Memory B cell (primary cell): Measurements from ENCODE around the gene SLCO1B3.
"Not testable (repeated sequence)": the region's sequence is repeated elsewhere in the genome, so short reads cannot be mapped to it uniquely, and the experiment has no call there.

Experiments
- ATAC-seq: fragments of 150-1000 bp; cut with Tn5 transposase; 2 replicates; pipeline ENCODE4 v1.10.0; 2021; ENCODE audit warnings: low read depth, mild to moderate bottlenecking, moderate library complexity
- DNase-seq, 2 donors: peaks; one replicate each; pipeline ENCODE4 v3.0.0; 2022; ENCODE audit warnings: low spot score in 2 of 2
- H3K27ac Mint-ChIP-seq: one replicate; pipeline ENCODE4 v1.8.0; 2022; ENCODE audit warnings: mild to moderate bottlenecking, moderate library complexity, mixed read lengths
- H3K27me3 Mint-ChIP-seq: one replicate; pipeline ENCODE4 v1.8.0; 2022; ENCODE audit warnings: mixed read lengths
- H3K36me3 Mint-ChIP-seq: one replicate; pipeline ENCODE4 v1.8.0; 2022; ENCODE audit warnings: mild to moderate bottlenecking, mixed read lengths
- H3K4me1 Mint-ChIP-seq: one replicate; pipeline ENCODE4 v1.8.0; 2022; ENCODE audit warnings: mixed read lengths
- H3K4me3 Mint-ChIP-seq: one replicate; pipeline ENCODE4 v1.8.0; 2022; ENCODE audit warnings: mild to moderate bottlenecking, moderate library complexity, mixed read lengths
- H3K9me3 Mint-ChIP-seq: one replicate; pipeline ENCODE4 v1.8.0; 2022; ENCODE audit warnings: mixed read lengths

SLCO1B3 gene, protein sequence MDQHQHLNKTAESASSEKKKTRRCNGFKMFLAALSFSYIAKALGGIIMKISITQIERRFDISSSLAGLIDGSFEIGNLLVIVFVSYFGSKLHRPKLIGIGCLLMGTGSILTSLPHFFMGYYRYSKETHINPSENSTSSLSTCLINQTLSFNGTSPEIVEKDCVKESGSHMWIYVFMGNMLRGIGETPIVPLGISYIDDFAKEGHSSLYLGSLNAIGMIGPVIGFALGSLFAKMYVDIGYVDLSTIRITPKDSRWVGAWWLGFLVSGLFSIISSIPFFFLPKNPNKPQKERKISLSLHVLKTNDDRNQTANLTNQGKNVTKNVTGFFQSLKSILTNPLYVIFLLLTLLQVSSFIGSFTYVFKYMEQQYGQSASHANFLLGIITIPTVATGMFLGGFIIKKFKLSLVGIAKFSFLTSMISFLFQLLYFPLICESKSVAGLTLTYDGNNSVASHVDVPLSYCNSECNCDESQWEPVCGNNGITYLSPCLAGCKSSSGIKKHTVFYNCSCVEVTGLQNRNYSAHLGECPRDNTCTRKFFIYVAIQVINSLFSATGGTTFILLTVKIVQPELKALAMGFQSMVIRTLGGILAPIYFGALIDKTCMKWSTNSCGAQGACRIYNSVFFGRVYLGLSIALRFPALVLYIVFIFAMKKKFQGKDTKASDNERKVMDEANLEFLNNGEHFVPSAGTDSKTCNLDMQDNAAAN

DNA sequence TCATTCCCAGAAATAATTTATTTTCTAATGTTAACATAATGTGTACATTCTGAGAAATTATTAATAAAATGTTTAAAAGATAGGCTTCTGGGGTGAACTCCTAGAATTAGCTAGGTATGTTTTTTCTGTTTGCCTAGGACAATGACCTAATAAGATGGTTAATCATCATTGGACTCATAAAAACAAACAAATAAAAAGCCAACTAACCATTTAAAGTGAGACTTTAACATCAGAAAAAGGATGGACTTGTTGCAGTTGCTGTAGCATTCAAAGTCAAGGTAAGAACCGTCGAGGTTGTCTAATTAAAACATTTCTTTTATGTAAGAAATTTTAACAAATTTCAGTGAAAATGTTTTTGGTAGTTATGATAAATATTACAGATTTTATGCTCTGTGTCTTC, at the start of gene SLCO1B3:
Gene SLCO1B3 (plus strand): TSS at position 219 of the 400 bp plus-strand sequence. CDS start 5,034 bp downstream, outside the sequence.
- no peak for DNase-seq
- no peak within 1 kb of the TSS for H3K27ac Mint-ChIP-seq
- no peaks in the 10 kb centered on the region for H3K27me3 Mint-ChIP-seq
- H3K36me3 Mint-ChIP-seq, result no peaks in the 10 kb centered on the region
- H3K4me1 Mint-ChIP-seq, result no peaks in the 10 kb centered on the region
- H3K9me3 Mint-ChIP-seq, result no peaks in the 10 kb centered on the region
- ATAC-seq, result no peak
- no peak within 1 kb of the TSS for H3K4me3 Mint-ChIP-seq

DNA sequence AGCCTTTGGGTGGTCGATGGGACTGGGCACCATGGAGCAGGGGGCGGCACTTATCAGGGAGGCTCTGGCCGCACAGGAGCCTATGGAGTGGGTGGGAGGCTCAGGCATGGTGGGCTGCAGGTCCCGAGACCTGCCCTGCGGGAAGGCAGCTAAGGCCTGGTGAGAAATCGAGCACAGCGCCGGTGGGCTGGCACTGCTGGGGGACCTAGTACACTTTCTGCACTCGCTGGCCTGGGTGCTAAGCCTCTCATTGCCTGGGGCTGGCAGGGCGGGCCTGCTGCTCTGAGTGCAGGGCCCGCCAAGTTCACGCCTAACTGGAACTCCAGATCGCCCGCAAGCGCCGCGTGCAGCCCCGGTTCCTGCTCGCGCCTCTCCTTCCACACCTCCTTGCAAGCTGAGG, 33.1 kb upstream of the SLCO1B3 start:
- Mint-ChIP-seq H3K27ac (no peak overlapping the region), H3K4me1 (no peaks in the 10 kb centered on the region), H3K27me3 (no peaks in the 10 kb centered on the region), H3K4me3 (no peak overlapping the region), H3K9me3 (peaks cover 11% of the 10 kb centered on the region), H3K36me3 (no peaks in the 10 kb centered on the region)
- DNase-seq, result no peak
- ATAC-seq, result no peak

GRCh38 chr12:20778969-20779368, 31.5 kb upstream of the SLCO1B3 start:
- Mint-ChIP-seq H3K9me3 (peaks cover 11% of the 10 kb centered on the region), H3K4me3 (no peak overlapping the region), H3K27ac (no peak overlapping the region), H3K4me1 (no peaks in the 10 kb centered on the region), H3K27me3 (no peaks in the 10 kb centered on the region), H3K36me3 (no peaks in the 10 kb centered on the region)
- DNase-seq (no peak), ATAC-seq (no peak)

GRCh38 chr12:20779971-20780370, 30.5 kb upstream of the SLCO1B3 start:
- not testable (repeated sequence) for H3K4me3 Mint-ChIP-seq, H3K27me3 Mint-ChIP-seq, H3K27ac Mint-ChIP-seq, ATAC-seq, H3K36me3 Mint-ChIP-seq, H3K4me1 Mint-ChIP-seq, DNase-seq
- H3K9me3 Mint-ChIP-seq, result peaks cover 13% of the 10 kb centered on the region

- H3K9me3 Mint-ChIP-seq, result peaks cover 12% of the 10 kb centered on the region
- not testable (repeated sequence) for H3K27me3 Mint-ChIP-seq, H3K4me3 Mint-ChIP-seq, DNase-seq, H3K4me1 Mint-ChIP-seq, H3K36me3 Mint-ChIP-seq, ATAC-seq, H3K27ac Mint-ChIP-seq
These were observed 26.6 kb upstream of the SLCO1B3 start for GRCh38 chr12:20783796-20784357.

- H3K27ac Mint-ChIP-seq, result no peak overlapping the region
- ATAC-seq (no peak), DNase-seq (no peak)
- no peaks in the 10 kb centered on the region for H3K27me3 Mint-ChIP-seq
- H3K4me3 Mint-ChIP-seq, result no peak overlapping the region
- peaks cover 8% of the 10 kb centered on the region for H3K9me3 Mint-ChIP-seq
- no peaks in the 10 kb centered on the region for H3K36me3 Mint-ChIP-seq
- no peaks in the 10 kb centered on the region for H3K4me1 Mint-ChIP-seq
These were observed 17.5 kb upstream of the SLCO1B3 start for GRCh38 chr12:20792971-20793370.

DNA sequence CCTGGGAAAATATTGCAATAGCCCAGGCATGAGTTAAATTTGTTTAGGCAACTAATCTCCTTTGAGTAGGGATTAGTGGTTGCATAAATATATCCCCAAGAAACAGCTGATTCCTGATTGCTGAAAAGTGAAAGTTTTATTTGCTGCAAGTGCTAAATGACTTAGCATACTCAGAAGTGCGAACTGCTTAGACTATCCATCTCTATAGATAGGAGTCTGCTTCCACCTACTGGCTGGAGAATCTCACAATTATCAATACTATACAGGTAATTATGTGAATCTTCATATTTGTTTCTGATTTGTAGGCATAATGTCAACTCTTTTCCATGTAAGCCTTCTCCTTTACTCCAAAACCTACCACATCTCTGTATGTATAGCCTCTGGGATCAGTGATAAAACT, 12.0 kb upstream of the SLCO1B3 start:
- no peak for DNase-seq
- Mint-ChIP-seq H3K27ac (no peak overlapping the region), H3K36me3 (no peaks in the 10 kb centered on the region), H3K27me3 (no peaks in the 10 kb centered on the region), H3K4me3 (no peak overlapping the region), H3K4me1 (no peaks in the 10 kb centered on the region), H3K9me3 (peaks cover 2% of the 10 kb centered on the region)
- ATAC-seq, result no peak

DNA sequence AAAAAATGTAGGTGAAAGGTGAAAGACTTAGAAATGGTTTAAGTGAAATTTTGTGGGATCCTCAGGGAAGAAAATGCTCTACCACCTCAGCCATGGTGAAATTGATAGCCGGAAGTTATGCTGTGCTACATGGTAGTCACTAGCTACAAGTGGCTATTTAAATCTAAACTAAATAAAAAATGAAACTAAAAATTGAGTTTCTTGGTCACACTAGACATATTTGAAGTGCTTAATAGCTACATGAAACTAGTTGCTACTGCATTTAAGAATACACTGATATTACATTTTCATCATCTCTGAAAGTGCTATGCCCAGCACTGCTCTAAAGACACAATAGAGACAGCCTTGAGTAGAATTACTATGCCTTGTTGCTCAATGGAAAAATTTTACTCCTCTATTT, 10.3 kb upstream of the SLCO1B3 start:
- Mint-ChIP-seq H3K27ac (no peak overlapping the region), H3K36me3 (no peaks in the 10 kb centered on the region), H3K4me1 (no peaks in the 10 kb centered on the region), H3K27me3 (no peaks in the 10 kb centered on the region), H3K4me3 (no peak overlapping the region), H3K9me3 (no peaks in the 10 kb centered on the region)
- ATAC-seq (no peak), DNase-seq (no peak)

DNA sequence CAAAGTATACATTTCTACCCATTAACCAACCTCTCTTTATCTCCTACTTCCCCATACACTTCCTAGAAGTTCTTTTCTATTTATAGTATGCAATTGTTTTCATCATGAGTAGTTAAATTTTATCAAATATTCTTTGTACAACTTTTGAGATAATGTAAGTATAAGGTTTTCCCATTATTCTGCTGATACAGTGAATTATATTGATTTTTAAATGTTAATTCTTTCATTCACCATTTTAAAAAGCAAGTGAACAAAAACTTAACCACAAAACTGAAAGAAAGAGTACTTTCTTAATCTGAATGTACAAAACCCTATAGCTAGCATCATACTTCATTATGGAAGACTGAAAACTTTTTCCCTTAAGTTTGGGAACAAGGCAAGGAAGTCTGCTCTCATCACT, 9.5 kb upstream of the SLCO1B3 start:
- no peak overlapping the region for H3K27ac Mint-ChIP-seq
- no peaks in the 10 kb centered on the region for H3K9me3 Mint-ChIP-seq
- no peaks in the 10 kb centered on the region for H3K4me1 Mint-ChIP-seq
- no peaks in the 10 kb centered on the region for H3K36me3 Mint-ChIP-seq
- DNase-seq, result no peak
- no peaks in the 10 kb centered on the region for H3K27me3 Mint-ChIP-seq
- no peak for ATAC-seq
- no peak overlapping the region for H3K4me3 Mint-ChIP-seq

- Mint-ChIP-seq H3K27ac (no peak overlapping the region), H3K9me3 (no peaks in the 10 kb centered on the region), H3K4me3 (no peak overlapping the region), H3K4me1 (no peaks in the 10 kb centered on the region), H3K27me3 (no peaks in the 10 kb centered on the region), H3K36me3 (no peaks in the 10 kb centered on the region)
- ATAC-seq (no peak), DNase-seq (no peak)
These were observed 4.6 kb upstream of the SLCO1B3 start for GRCh38 chr12:20805921-20806320.

DNA sequence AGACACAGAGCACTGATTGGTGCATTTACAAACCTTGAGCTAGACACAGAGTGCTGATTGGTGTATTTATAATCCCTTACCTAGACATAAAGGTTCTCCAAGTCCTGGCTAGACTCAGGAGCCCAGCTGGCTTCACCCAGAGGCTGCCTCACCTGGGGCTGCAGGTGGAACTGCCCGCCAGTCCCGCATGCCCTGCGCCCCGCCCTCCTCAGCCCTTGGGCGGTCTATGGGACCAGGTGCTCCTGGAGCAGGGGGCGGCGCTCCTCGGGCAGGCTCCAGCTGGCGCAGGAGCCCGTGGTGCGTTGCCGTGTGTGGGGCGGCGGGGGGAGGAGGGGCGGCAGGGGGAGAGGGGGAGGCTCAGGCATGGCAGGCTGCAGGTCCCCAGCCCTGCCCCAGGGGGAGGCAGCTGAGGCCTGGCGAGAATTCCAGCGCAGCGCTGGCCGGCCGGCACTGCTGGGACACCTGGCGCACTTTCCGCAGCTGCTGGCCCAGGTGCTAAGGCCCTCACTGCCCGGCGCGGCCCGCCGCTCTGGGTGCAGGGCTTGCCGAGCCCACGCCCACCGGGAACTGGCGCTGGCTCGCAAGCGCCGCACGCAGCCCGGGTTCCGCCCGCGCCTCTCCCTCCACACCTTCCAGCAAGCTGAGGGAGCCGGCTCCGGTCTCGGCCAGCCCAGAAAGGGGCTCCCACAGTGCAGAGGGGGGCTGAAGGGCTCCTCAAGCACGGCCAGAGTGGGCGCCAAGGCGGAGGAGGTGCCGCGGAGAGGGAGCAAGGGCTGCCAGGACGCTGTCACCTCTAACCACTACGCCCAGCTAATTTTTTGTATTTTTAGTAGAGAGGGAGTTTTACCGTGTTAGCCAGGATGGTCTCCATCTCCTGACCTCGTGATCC, 3.1 kb upstream of the SLCO1B3 start:
- no peaks in the 10 kb centered on the region for H3K9me3 Mint-ChIP-seq
- no peak for ATAC-seq
- no peaks in the 10 kb centered on the region for H3K4me1 Mint-ChIP-seq
- H3K27me3 Mint-ChIP-seq, result no peaks in the 10 kb centered on the region
- DNase-seq, result no peak
- no peak overlapping the region for H3K4me3 Mint-ChIP-seq
- H3K36me3 Mint-ChIP-seq, result no peaks in the 10 kb centered on the region
- H3K27ac Mint-ChIP-seq, result no peak overlapping the region

DNA sequence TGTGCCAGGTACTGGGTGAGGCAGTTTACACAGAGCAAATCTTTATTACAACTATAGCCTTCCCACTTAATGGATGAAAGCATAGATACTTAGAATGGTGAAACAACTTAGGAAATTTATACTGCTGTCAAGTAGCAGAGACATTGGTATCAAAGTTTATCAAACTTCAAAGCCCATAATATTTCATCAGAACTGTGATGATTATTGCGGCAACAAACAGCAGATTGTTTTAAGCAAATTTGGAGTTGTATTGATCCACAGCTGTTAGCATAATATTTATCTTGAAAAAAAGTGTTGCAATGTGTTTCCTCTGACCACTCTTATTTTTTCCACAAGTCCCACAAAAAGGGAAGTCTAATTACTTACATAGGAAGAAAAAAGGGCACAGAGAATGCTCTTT, 2.0 kb upstream of the SLCO1B3 start:
- no peak overlapping the region for H3K4me3 Mint-ChIP-seq
- no peaks in the 10 kb centered on the region for H3K9me3 Mint-ChIP-seq
- H3K4me1 Mint-ChIP-seq, result no peaks in the 10 kb centered on the region
- H3K27me3 Mint-ChIP-seq, result no peaks in the 10 kb centered on the region
- no peak for ATAC-seq
- no peak for DNase-seq
- H3K36me3 Mint-ChIP-seq, result no peaks in the 10 kb centered on the region
- H3K27ac Mint-ChIP-seq, result no peak overlapping the region

DNA sequence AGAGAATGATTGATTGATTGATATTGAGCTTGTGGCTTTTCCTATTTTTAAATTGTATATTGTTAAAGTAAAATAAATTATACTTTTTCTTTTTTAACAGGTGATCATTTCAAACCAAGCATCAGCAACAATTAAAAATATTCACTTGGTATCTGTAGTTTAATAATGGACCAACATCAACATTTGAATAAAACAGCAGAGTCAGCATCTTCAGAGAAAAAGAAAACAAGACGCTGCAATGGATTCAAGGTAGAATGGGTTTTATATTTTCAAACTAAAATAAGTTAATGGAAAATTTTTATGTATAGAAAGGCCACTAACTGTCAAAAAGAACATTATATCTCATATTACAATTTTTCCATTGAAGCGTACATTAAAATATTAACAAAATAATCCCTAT, 5.1 kb downstream of the SLCO1B3 start:
- Mint-ChIP-seq H3K27ac (no peak overlapping the region), H3K4me3 (no peak overlapping the region), H3K36me3 (no peaks in the 10 kb centered on the region), H3K9me3 (peaks cover 5% of the 10 kb centered on the region), H3K27me3 (no peaks in the 10 kb centered on the region), H3K4me1 (no peaks in the 10 kb centered on the region)
- ATAC-seq (no peak), DNase-seq (no peak)

- Mint-ChIP-seq H3K4me1 (no peaks in the 10 kb centered on the region), H3K27me3 (no peaks in the 10 kb centered on the region), H3K27ac (no peak overlapping the region), H3K36me3 (no peaks in the 10 kb centered on the region), H3K4me3 (no peak overlapping the region), H3K9me3 (peaks cover 10% of the 10 kb centered on the region)
- DNase-seq, result no peak
- no peak for ATAC-seq
These were observed 11.9 kb downstream of the SLCO1B3 start for GRCh38 chr12:20822415-20822814.
